A549 (cell line): ENCODE measurements around the gene CC2D2A.

Experiments
- CBX2 ChIP-seq: fragments of 200-600 bp; sonication (generic); IDR thresholded peaks from 2 replicates; pipeline ENCODE4 v1.6.1; 2016; ENCODE audit warnings: low read depth, mild to moderate bottlenecking, borderline replicate concordance
- CTCF ChIP-seq: fragments of >200 bp; sonication (Bioruptor Twin); formaldehyde crosslinking; IDR thresholded peaks from 3 replicates; pipeline ENCODE4 v1.5.1; 2016
- EP300 ChIP-seq, 2 experiments: fragments of >200 bp; sonication (Bioruptor Twin); formaldehyde crosslinking; IDR thresholded peaks; 2 replicates in 1 of 2; 3 replicates in 1 of 2; pipeline ENCODE4 v1.6.1; 2016 to 2017
- HDAC2 ChIP-seq: fragments of 200-600 bp; sonication (generic); IDR thresholded peaks from 2 replicates; pipeline ENCODE4 v1.6.1; 2016
- HMGXB4 ChIP-seq: fragments of 250-450 bp; sonication (Bioruptor Pico); IDR thresholded peaks from 2 replicates; pipeline ENCODE4 v1.5.0; 2021; ENCODE audit warnings: mild to moderate bottlenecking, moderate library complexity, borderline replicate concordance
- MAX ChIP-seq: IDR thresholded peaks from 2 replicates; pipeline ENCODE4 v1.6.1; 2012
- MYC ChIP-seq: IDR thresholded peaks from 2 replicates; pipeline ENCODE4 v1.6.1; 2012; ENCODE audit warnings: mild to moderate bottlenecking, inconsistent platforms, low read length, improper control_type of control experiment, borderline replicate concordance
- PBX3 ChIP-seq: IDR thresholded peaks from 2 replicates; pipeline ENCODE4 v1.6.1; 2012
- POLR2A ChIP-seq: IDR thresholded peaks from 2 replicates; pipeline ENCODE4 v1.6.1; 2012; ENCODE audit warnings: mild to moderate bottlenecking, low read length
- RNF2 ChIP-seq: fragments of 200-600 bp; sonication (generic); IDR thresholded peaks from 2 replicates; pipeline ENCODE4 v1.6.1; 2016; ENCODE audit warnings: low read depth, mild to moderate bottlenecking, antibody characterized with exemption, moderate library complexity, borderline replicate concordance

- TF ChIP-seq HDAC2 (no peak), POLR2A (no peak), CTCF (no peak), RNF2 (no peak), HMGXB4 (no peak), MYC (no peak), PBX3 (no peak), MAX (no peak), EP300 (IDR thresholded peaks at IDR 0.05) (no peak), CBX2 (no peak)
Measured at GRCh38 chr4:15531792-15532191, 62.1 kb downstream of the CC2D2A start.
